HepG2 (cell line): ENCODE results near the gene DPAGT1. TPM values are rescaled to one million over a fixed set of nuclear protein-coding genes. Genes with fewer than 3 reads are reported as not detected.

Experiments
- BRD4 ChIP-seq: sonication (generic); formaldehyde crosslinking; IDR thresholded peaks from 2 replicates; pipeline ENCODE4 v1.4.0; 2020; ENCODE audit warnings: missing genetic modification reagents
- CENPX ChIP-seq: sonication (generic); formaldehyde crosslinking; IDR thresholded peaks from 2 replicates; pipeline ENCODE4 v1.9.0; 2021; ENCODE audit warnings: mild to moderate bottlenecking, missing genetic modification reagents, moderate library complexity
- EEA1 ChIP-seq: sonication (generic); formaldehyde crosslinking; IDR thresholded peaks from 2 replicates; pipeline ENCODE4 v1.5.1; 2020; ENCODE audit warnings: mild to moderate bottlenecking, missing genetic modification reagents, borderline replicate concordance
- HNF4A ChIP-seq: sonication (generic); formaldehyde crosslinking; IDR thresholded peaks from 2 replicates; pipeline ENCODE4 v1.4.0; 2020; ENCODE audit warnings: missing genetic modification reagents
- HNRNPH1 ChIP-seq: fragments of 200-400 bp; formaldehyde crosslinking; optimal IDR thresholded peaks from 2 replicates; pipeline ENCODE3; 2017; ENCODE audit warnings: mild to moderate bottlenecking, low read depth, low read length
- NBN ChIP-seq: fragments of 450-650 bp; conservative IDR thresholded peaks from 2 replicates; pipeline ENCODE4 v1.6.1; 2017
- NCOA2 ChIP-seq: sonication (generic); formaldehyde crosslinking; IDR thresholded peaks from 2 replicates; pipeline ENCODE4 v1.8.0; 2022; ENCODE audit warnings: inconsistent platforms
- PHF5A ChIP-seq: IDR thresholded peaks from one replicate; pipeline ENCODE4 v1.6.1; 2018; ENCODE audit warnings: low read depth, missing genetic modification reagents; ENCODE audit not compliant: unreplicated experiment
- SKI ChIP-seq: fragments of 450-650 bp; IDR thresholded peaks from one replicate; pipeline ENCODE4 v1.6.1; 2018; ENCODE audit warnings: mild to moderate bottlenecking; ENCODE audit not compliant: partially characterized antibody
- TAF1 ChIP-seq: sonication (generic); formaldehyde crosslinking; IDR thresholded peaks from 2 replicates; pipeline ENCODE4 v1.4.0; 2020; ENCODE audit warnings: missing genetic modification reagents
- TARDBP ChIP-seq: sonication (generic); formaldehyde crosslinking; IDR thresholded peaks from 2 replicates; pipeline ENCODE4 v1.8.0; 2022; ENCODE audit warnings: mild to moderate bottlenecking, missing genetic modification reagents
- TBP ChIP-seq: sonication (generic); formaldehyde crosslinking; IDR thresholded peaks from 2 replicates; pipeline ENCODE4 v1.5.0; 2020; ENCODE audit warnings: missing genetic modification reagents
- ZBTB21 ChIP-seq: sonication (generic); formaldehyde crosslinking; IDR thresholded peaks from 2 replicates; pipeline ENCODE4 v1.4.0; 2020; ENCODE audit warnings: missing genetic modification reagents
- ZBTB7A ChIP-seq: sonication (generic); formaldehyde crosslinking; IDR thresholded peaks from 2 replicates; pipeline ENCODE4 v1.8.0; 2022; ENCODE audit warnings: mild to moderate bottlenecking, missing genetic modification reagents
- ZIK1 ChIP-seq: sonication (generic); formaldehyde crosslinking; IDR thresholded peaks from 2 replicates; pipeline ENCODE4 v1.5.0; 2020; ENCODE audit warnings: mild to moderate bottlenecking, low read depth, missing genetic modification reagents, borderline replicate concordance
- ZNF136 ChIP-seq: sonication (generic); formaldehyde crosslinking; IDR thresholded peaks from 2 replicates; pipeline ENCODE4 v1.8.1; 2022; ENCODE audit warnings: low read depth, mild to moderate bottlenecking, moderate library complexity, missing genetic modification reagents
- ZNF276 ChIP-seq: sonication (generic); formaldehyde crosslinking; IDR thresholded peaks from 2 replicates; pipeline ENCODE4 v1.4.0; 2020; ENCODE audit warnings: mild to moderate bottlenecking, low read depth, missing genetic modification reagents
- ZNF549 ChIP-seq: sonication (generic); formaldehyde crosslinking; IDR thresholded peaks from 2 replicates; pipeline ENCODE4 v1.5.0; 2020; ENCODE audit warnings: missing genetic modification reagents
- ZNF746 ChIP-seq: sonication (generic); formaldehyde crosslinking; IDR thresholded peaks from 2 replicates; pipeline ENCODE4 v1.8.0; 2022; ENCODE audit warnings: mild to moderate bottlenecking, missing genetic modification reagents
- ZNF891 ChIP-seq: sonication (generic); formaldehyde crosslinking; IDR thresholded peaks from 2 replicates; pipeline ENCODE4 v1.5.0; 2020; ENCODE audit warnings: mild to moderate bottlenecking, missing genetic modification reagents
- ZSCAN25 ChIP-seq: sonication (generic); formaldehyde crosslinking; IDR thresholded peaks from 2 replicates; pipeline ENCODE4 v1.8.0; 2022; ENCODE audit warnings: mild to moderate bottlenecking, missing genetic modification reagents
- polyA plus RNA-seq, 8 experiments: library from polyadenylated mRNA; depleted of rRNA in 3 of 8; stranded (reverse) in 7 of 8; unstranded in 1 of 8; fragments of >200 nt; fragmentation: Illumina TruSeq in 4 of 8; extraction: Trizol in 4 of 8; gene quantifications; 2 replicates each; pipeline versions ENCODE4 v1.2.1 to v1.2.3, GENCODE V29; 2011 to 2016; ENCODE audit warnings: low read depth in 4 of 8, missing spikeins in 1 of 8, mixed read lengths in 1 of 8; ENCODE audit not compliant: insufficient read depth in 1 of 8
- total RNA-seq, 5 experiments: library from RNA; depleted of rRNA; stranded (reverse); fragments of >200 nt; fragmentation: Illumina TruSeq; extraction: Trizol; gene quantifications; 2 replicates each; pipeline ENCODE4 v1.2.3, GENCODE V29; 2016; ENCODE audit warnings: low read depth in 1 of 5
- TF ChIP-seq, protein P1 (sequence below): fragments of 450-650 bp; IDR thresholded peaks from 2 replicates; pipeline ENCODE4 v1.6.1; 2017
- TF ChIP-seq, protein P2 (sequence below), 2 experiments: IDR thresholded peaks; 2 replicates each; pipeline ENCODE4 v1.6.1; 2011 to 2012; ENCODE audit warnings: low read length in 2 of 2, borderline replicate concordance in 1 of 2, low read depth in 1 of 2, mild to moderate bottlenecking in 1 of 2, moderate library complexity in 1 of 2
- TF ChIP-seq, protein P3 (sequence below): sonication (generic); formaldehyde crosslinking; IDR thresholded peaks from 2 replicates; pipeline ENCODE4 v1.4.0; 2020; ENCODE audit warnings: mild to moderate bottlenecking, missing genetic modification reagents

The DPAGT1 gene
- total and polyA plus RNA-seq, 2 of the 13 experiments (the other 11 are each of a cell fraction or from before 2014, with no cell fraction given), result 37.6 to 70.7 TPM

GRCh38 chr11:119095066-119095880 is 6.4 kb downstream of the DPAGT1 start (continued):
- TF ChIP-seq ZNF276, result no peak; the same call in 1 of the 2 replicates
- TF ChIP-seq ZSCAN25, result peak; percentile 72
- peak; percentile 98 for TF ChIP-seq ZNF891
- TF ChIP-seq, protein P1, sequence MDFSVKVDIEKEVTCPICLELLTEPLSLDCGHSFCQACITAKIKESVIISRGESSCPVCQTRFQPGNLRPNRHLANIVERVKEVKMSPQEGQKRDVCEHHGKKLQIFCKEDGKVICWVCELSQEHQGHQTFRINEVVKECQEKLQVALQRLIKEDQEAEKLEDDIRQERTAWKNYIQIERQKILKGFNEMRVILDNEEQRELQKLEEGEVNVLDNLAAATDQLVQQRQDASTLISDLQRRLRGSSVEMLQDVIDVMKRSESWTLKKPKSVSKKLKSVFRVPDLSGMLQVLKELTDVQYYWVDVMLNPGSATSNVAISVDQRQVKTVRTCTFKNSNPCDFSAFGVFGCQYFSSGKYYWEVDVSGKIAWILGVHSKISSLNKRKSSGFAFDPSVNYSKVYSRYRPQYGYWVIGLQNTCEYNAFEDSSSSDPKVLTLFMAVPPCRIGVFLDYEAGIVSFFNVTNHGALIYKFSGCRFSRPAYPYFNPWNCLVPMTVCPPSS, result no peak
- TF ChIP-seq NBN, result no peak
- no peak for TF ChIP-seq HNF4A (CRISPR knock-in tag)
- TF ChIP-seq ZIK1 (CRISPR knock-in tag), result peak; percentile 81
- TF ChIP-seq ZBTB21 (CRISPR knock-in tag), result no peak
- TF ChIP-seq ZNF136 (CRISPR knock-in tag), result peak; percentile 82; the same call in 1 of the 2 replicates
- peak; percentile 83; the same call in 1 of the 2 replicates for TF ChIP-seq EEA1 (CRISPR knock-in tag)
- no peak for TF ChIP-seq PHF5A
- TF ChIP-seq TAF1, result peak; percentile 99
- TF ChIP-seq, protein P2, sequence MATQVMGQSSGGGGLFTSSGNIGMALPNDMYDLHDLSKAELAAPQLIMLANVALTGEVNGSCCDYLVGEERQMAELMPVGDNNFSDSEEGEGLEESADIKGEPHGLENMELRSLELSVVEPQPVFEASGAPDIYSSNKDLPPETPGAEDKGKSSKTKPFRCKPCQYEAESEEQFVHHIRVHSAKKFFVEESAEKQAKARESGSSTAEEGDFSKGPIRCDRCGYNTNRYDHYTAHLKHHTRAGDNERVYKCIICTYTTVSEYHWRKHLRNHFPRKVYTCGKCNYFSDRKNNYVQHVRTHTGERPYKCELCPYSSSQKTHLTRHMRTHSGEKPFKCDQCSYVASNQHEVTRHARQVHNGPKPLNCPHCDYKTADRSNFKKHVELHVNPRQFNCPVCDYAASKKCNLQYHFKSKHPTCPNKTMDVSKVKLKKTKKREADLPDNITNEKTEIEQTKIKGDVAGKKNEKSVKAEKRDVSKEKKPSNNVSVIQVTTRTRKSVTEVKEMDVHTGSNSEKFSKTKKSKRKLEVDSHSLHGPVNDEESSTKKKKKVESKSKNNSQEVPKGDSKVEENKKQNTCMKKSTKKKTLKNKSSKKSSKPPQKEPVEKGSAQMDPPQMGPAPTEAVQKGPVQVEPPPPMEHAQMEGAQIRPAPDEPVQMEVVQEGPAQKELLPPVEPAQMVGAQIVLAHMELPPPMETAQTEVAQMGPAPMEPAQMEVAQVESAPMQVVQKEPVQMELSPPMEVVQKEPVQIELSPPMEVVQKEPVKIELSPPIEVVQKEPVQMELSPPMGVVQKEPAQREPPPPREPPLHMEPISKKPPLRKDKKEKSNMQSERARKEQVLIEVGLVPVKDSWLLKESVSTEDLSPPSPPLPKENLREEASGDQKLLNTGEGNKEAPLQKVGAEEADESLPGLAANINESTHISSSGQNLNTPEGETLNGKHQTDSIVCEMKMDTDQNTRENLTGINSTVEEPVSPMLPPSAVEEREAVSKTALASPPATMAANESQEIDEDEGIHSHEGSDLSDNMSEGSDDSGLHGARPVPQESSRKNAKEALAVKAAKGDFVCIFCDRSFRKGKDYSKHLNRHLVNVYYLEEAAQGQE (IDR thresholded peaks at IDR 0.05; ENCODE audit: borderline replicate concordance in 1 of 2, low read depth in 1 of 2, low read length in 2 of 2), result peak in 1 of 2 experiments; percentile 83; a peak in 1 of 4 replicates
- peak; percentile 77; the same call in 1 of the 2 replicates for TF ChIP-seq BRD4
- TF ChIP-seq ZNF549 (CRISPR knock-in tag), result no peak
- no peak for TF ChIP-seq CENPX (CRISPR knock-in tag)
- TF ChIP-seq, protein P3, sequence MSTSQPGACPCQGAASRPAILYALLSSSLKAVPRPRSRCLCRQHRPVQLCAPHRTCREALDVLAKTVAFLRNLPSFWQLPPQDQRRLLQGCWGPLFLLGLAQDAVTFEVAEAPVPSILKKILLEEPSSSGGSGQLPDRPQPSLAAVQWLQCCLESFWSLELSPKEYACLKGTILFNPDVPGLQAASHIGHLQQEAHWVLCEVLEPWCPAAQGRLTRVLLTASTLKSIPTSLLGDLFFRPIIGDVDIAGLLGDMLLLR (CRISPR knock-in tag), result peak; percentile 89
- peak; percentile 79 for TF ChIP-seq TARDBP
- 0 out of 2 replicates have a peak, but pooled peaks have one; percentile 40 for TF ChIP-seq TBP
- TF ChIP-seq ZNF746 (CRISPR knock-in tag), result 0 out of 2 replicates have a peak, but pooled peaks have one; percentile 57
- TF ChIP-seq ZBTB7A (CRISPR knock-in tag), result no peak
- TF ChIP-seq HNRNPH1, result peak; percentile 53
- peak; percentile 34; the same call in 1 of the 2 replicates for TF ChIP-seq NCOA2 (CRISPR knock-in tag)
- peak; percentile 30 for TF ChIP-seq SKI
